Measurements from ENCODE around the gene UNC5B.
"Not testable (repeated sequence)": the region's sequence is repeated elsewhere in the genome, so short reads cannot be mapped to it uniquely, and the experiment has no call there.

Gene UNC5B

GRCh38 chr10:71269301-71270288 is 57.2 kb downstream of the UNC5B start:
- no peak for DNase-seq

DNA sequence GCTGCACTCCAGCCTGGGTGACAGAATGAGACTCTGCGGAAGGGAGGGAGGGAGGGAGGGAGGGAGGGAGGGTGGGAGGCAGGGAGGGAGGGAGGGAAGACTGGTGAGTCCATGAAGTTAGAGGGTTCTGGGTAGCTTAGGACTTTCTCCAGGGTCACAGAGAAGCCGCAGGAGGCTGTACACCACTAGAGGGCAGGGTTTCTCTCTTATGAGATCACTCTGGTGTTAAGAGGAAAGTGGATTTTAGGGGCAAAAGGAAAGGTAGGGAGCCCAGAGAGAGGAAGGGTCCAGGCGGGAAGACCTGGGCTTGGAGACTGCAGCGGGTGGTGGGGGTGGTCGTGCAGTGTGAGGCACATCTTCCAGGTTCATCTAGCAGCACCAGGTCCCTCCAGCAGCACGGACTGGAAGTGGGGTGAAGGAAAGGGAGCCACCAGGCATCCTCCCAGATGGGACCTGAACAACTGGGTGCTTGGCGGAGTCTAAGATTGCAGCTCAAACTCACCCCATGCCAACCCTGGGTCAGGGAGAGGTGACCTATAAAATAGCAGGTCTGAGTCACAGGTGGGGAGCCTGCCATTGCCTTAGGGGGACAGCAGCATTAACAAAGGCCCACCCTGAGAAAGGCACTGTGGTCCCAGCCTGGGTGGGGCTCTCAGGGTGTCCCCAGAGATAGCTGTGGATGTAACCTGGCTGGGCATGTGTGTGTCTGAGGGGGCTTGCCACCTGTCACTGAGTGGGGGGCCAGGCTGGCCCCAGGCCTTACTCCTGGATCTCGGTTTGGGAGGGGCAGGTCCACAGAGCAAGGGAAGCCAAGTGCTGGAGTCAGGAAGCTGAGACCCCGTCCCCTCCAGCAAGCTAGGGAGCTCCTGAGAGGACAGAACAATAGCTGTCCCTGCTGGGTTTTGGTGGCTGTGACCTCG is 58.2 kb downstream of the UNC5B start:
- peak; percentile 28 for DNase-seq

DNA sequence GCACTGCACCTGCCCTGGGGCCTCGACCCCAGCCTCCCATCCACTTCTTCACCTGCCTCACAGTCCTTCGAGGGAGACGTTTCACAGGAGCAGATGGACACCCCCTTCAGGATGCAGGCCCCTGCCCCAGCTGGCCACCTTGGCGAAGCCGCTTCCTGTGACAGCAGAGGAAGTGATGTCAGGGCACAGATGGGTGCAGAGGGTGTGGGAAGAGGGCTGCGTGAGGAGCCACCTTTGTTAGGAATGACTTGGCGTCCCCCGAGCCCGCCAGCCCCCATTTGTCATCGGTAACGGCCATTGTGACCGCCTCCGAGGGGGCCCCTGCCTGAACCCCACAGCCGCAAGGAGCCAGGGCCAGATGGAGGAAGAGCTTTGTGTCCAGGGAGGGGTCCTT is 59.3 kb downstream of the UNC5B start:
- DNase-seq = no peak

GRCh38 chr10:71272056-71272771 is 59.8 kb downstream of the UNC5B start:
- DNase-seq = no peak

DNA sequence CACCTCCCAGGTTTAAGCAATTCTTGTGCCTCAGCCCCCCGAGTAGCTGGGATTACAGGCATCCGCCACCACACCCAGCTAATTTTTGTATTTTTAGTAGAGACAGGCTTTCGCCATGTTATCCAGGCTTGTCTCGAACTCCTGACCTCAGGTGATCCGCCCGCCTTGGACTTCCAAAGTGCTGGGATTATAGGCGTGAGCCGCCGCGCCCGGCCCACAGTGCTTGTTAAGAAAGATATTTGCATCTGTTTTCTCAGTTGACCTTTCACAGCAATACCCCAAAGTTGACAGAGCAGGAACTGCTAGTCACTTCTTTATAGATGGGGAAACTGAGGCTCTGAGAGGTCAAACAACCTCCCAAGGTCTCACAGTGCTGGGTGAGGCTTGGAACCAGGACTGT is 60.6 kb downstream of the UNC5B start:
- DNase-seq = not testable (repeated sequence)

DNA sequence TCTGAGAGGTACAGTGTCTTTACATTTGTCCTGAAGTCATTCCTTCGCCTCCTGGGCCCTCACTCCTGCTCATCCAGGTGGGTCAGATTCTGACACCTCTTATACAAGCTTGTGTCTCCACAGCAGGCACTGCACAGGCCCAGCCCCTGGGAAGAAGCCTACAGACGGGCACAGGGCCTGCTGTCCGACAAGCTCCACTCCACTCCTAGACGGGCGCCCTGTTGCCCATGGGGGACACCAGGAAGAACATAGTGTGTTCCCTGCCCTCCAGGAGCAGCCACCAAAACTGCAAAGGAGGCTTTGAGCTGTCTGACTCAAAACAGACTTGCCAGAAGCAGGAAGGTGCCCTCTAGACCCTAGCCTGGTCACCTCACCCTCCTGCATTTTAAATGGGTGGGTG is 61.1 kb downstream of the UNC5B start:
- DNase-seq = no peak

GRCh38 chr10:71274901-71275796 is 62.8 kb downstream of the UNC5B start:
- no peak for DNase-seq

DNA sequence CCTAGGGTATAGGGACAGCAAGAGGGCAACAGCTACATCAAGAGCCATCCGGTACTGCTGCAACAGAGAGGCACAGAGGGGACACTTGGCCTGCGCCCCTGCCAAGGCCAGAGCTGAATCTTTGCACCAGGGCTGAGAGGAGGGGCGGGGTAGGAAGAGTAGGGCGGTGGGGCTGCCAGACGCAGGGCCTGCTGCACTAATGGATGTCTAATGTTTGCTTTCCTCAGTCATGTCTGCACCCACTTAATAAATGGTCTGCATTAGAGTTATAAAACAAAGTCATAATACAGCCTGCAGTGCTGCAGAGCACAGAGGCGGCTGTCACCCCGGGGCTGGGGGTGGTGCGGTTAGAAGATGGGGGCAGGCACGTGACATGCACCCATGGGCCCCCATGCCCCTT is 64.5 kb downstream of the UNC5B start:
- no peak for DNase-seq

- no peak for DNase-seq
Observed at GRCh38 chr10:71277914-71278665, 65.7 kb downstream of the UNC5B start.

DNA sequence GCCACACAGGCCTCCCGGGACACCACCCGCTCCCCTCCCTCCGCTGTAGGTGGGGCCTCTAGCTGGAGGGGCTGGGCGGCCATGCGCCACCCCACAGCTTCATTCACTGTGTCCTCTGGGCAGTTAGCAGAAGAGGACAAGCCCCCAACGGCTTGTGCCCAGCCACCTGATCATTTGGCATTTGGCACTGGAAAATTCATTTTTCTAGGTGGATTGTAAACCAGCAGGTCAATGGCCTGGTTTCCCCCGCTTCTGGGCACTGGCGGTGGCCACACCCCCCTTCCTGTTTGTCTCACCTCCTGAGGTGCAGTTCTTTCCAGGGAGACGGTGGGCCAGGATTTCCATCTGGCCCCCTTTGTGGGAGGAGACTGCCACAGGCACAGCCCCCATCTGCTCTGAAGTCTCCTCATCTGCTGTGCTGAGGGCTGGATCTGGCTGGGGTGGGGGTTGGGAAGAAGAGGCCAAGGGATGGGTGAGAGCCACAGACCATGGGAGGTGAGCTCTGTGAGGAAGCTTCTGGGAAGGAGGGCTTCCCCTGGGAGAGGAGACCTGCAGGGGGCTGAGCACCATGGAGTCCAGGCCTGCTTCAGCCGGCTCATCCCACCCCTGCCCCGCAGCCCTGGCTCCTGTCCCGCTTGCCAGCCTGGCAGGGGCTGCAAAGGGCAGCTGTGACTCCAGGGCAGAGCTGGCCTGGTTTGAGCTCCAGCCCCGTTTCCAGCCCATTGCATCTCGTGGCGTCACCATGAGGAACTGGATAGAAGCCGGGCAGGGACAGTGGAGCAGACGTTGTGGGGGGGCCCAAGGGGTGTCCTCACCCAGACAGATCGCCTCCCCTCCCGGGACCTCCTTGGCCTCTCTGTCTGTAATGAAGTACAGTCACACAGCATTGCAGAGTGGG is 66.6 kb downstream of the UNC5B start:
- no peak for DNase-seq

DNA sequence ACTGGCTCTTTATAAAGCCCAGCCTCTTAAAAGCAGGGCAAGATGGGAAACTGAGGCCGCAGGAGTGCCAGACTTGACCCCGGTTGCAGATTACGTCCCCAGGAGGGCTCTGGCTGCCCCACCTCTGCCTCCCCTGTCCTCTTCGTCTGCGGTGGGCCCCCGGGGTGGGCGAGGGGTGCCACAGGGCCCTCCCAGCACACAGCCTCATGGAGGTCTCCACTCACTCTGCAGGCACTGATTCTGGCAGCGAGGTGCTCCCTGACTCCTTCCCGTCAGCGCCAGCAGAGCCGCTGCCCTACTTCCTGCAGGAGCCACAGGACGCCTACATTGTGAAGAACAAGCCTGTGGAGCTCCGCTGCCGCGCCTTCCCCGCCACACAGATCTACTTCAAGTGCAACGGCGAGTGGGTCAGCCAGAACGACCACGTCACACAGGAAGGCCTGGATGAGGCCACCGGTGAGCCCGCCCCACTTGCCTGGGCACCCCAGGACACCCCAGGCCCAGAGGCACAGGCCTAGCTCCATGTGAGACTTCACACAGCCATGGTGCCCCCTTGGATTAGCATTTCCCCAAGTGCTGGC is 67.3 kb downstream of the UNC5B start:
- DNase-seq = no peak

DNA sequence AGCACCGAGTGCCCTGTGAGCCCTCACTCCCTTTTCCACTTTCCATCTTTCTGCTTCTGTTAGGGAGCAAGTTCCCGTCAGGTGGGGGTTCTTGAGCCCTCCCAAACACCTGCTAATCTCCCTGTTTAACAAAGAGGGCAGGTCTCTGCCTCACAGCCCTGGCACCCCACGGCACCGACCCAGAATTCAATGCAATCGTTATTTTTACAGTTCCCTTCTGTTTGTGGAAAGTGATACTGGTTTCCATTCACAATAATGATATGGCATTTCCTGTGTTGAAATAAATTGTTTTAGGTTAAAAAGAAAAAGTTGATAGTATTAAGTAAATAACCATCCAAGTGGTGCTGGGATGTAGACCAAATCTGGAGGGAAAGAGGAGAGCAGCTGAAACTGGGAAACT is 67.8 kb downstream of the UNC5B start:
- no peak for DNase-seq

DNA sequence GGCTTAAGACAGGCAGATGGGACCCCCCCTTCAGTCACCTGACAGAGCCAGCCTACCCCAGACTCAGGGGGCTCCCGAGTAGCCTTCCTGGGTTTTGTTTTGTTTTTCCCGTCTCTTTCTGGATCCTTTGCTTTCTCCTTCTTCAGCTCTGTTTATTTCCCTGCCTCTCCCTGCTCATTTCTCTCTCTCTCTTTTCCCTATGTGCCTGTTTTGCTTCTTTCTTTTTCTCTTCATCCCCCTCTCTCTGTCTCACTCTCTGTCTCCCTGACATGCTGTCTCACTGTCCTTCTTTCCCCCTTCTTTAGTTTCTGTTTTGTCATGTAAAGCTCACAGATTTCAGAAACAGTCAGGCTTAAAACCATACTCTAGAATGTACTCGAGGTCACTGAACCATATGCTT is 68.5 kb downstream of the UNC5B start:
- no peak for DNase-seq

- no peak for DNase-seq
Observed at GRCh38 chr10:71281646-71282322, 69.4 kb downstream of the UNC5B start.

DNA sequence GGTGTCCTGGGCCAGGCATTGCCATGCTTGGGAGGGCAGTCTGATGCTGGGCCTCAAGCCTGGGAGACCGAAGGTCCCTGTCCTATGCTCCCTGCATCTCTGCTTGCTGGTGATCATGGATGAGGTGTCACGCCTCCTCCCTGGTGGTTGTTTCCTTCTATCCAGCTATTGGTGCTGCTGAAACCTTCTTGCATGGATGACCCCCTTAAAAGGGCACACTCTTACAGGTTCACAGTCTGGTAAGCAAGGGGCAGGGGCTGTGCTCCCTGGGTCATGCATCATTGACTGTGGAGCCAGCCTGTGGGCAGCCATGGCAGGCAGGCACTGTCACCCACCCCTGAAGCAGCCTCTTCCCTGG is 69.9 kb downstream of the UNC5B start:
- DNase-seq = no peak

DNA sequence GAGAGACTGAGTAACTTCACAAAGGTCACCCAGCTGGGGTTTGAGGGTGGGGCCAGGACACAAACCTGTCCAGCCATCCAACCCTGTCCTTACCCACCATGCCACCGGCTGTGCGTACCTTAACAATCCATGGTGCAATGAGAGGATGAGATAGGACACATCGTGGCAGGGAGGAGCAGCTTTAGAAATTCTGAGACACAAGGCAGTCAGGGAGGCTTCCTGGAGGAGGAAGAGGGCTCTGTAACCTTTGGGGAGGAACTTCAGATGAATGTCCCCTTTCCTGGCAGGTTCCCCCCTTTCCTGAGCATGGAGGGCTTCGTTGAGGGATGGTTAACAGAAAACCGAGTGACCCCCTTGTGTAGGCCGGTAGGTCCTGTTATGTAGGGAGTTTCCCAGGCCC is 71.0 kb downstream of the UNC5B start:
- no peak for DNase-seq

GRCh38 chr10:71283876-71284275 is 71.5 kb downstream of the UNC5B start:
- DNase-seq = no peak

GRCh38 chr10:71284544-71285179 is 72.3 kb downstream of the UNC5B start:
- DNase-seq = no peak

DNA sequence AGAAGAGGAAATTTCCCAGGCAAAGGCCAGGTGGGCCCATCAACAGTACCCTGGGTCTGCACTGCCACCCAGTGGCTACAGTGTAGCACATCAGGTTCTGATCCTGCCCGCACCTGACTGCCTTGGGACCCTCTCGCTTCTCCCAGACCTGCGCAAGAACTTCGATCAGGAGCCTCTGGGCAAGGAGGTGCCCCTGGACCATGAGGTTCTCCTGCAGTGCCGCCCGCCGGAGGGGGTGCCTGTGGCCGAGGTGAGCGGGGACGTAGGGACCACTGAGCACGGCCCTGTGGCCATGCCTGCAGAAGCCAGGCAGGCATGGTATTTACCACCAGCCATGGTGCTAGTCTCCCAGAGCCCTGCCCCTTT is 72.8 kb downstream of the UNC5B start:
- DNase-seq = no peak
